OCI-LY3 (cell line): Measurements from ENCODE around the gene VWA2.

Experiments used
- H2AFZ ChIP-seq: fragments of 200-600, 300-600 bp; shearing (Covaris generic); 2 replicates; pipeline ENCODE4 v1.6.0; 2014; ENCODE audit warnings: antibody characterized with exemption, low read depth, low read length
- H3K27ac ChIP-seq: fragments of 200-600, 300-600 bp; sonication (generic); 2 replicates; pipeline ENCODE4 v1.5.1; 2014; ENCODE audit warnings: mild to moderate bottlenecking, low read length, moderate library complexity, mixed read lengths
- H3K27me3 ChIP-seq: fragments of 200-600, 300-600 bp; sonication (generic); 2 replicates; pipeline ENCODE4 v1.6.1; 2014; ENCODE audit warnings: low read depth, low read length, mixed read lengths
- H3K36me3 ChIP-seq: fragments of 200-600, 300-600 bp; sonication (generic); replicated peaks from 2 replicates; pipeline ENCODE3; 2014; ENCODE audit warnings: low read depth, low read length, mixed read lengths
- H3K4me1 ChIP-seq: fragments of 300-600, 200-600 bp; sonication (generic); 2 replicates; pipeline ENCODE4 v1.6.1; 2014; ENCODE audit warnings: low read length, mixed read lengths
- H3K4me2 ChIP-seq: fragments of 200-600, 300-600 bp; sonication (generic); 2 replicates; pipeline ENCODE4 v1.6.1; 2014; ENCODE audit warnings: low read length, mixed read lengths
- H3K4me3 ChIP-seq: fragments of 300-600, 200-600 bp; sonication (generic); 2 replicates; pipeline ENCODE4 v1.5.1; 2014; ENCODE audit warnings: antibody characterized with exemption, mild to moderate bottlenecking, low read length, moderate library complexity
- H3K79me2 ChIP-seq: fragments of 300-600, 200-600 bp; shearing (Covaris generic); 2 replicates; pipeline ENCODE4 v1.6.1; 2014; ENCODE audit warnings: mild to moderate bottlenecking, low read length, mixed read lengths
- H3K9ac ChIP-seq: fragments of 300-600, 200-600 bp; shearing (Covaris generic); 2 replicates; pipeline ENCODE4 v1.6.0; 2014; ENCODE audit warnings: mild to moderate bottlenecking, low read length, moderate library complexity
- H3K9me3 ChIP-seq: fragments of 200-600, 300-600 bp; shearing (Covaris generic); 2 replicates; pipeline ENCODE4 v1.6.1; 2014; ENCODE audit warnings: low read length, mixed read lengths; ENCODE audit not compliant: insufficient read depth
- H4K20me1 ChIP-seq: fragments of 200-600, 300-600 bp; sonication (generic); 2 replicates; pipeline ENCODE4 v1.6.1; 2016; ENCODE audit warnings: low read length, mixed read lengths; ENCODE audit not compliant: insufficient read depth
- EZH2phosphoT487 ChIP-seq: fragments of 200-600 bp; shearing (Covaris generic); IDR thresholded peaks from 2 replicates; pipeline ENCODE4 v1.6.1; 2018; ENCODE audit warnings: antibody characterized with exemption, mixed run types, low read depth
- TF ChIP-seq, protein P1 (sequence below): fragments of 200-600, 300-600 bp; sonication (generic); IDR thresholded peaks from 2 replicates; pipeline ENCODE4 v1.5.1; 2014; ENCODE audit warnings: antibody characterized with exemption, low read length, low read depth

The VWA2 gene

GRCh38 chr10:114212153-114212552 is 26.9 kb upstream of the VWA2 start:
- Histone ChIP-seq H3K79me2 (no peaks in the 10 kb centered on the region), H3K36me3 (no peaks in the 10 kb centered on the region), H3K27me3 (0 out of 2 replicates have a peak, but pooled peaks cover 15% of the 10 kb centered on the region), H3K4me2 (no peak overlapping the region), H2AFZ (no peak overlapping the region), H3K27ac (no peak overlapping the region), H3K4me1 (no peaks in the 10 kb centered on the region), H4K20me1 (no peaks in the 10 kb centered on the region), H3K9ac (no peak overlapping the region), H3K9me3 (no peaks in the 10 kb centered on the region), H3K4me3 (no peak overlapping the region)
- no peak for TF ChIP-seq EZH2phosphoT487
- TF ChIP-seq, protein P1, sequence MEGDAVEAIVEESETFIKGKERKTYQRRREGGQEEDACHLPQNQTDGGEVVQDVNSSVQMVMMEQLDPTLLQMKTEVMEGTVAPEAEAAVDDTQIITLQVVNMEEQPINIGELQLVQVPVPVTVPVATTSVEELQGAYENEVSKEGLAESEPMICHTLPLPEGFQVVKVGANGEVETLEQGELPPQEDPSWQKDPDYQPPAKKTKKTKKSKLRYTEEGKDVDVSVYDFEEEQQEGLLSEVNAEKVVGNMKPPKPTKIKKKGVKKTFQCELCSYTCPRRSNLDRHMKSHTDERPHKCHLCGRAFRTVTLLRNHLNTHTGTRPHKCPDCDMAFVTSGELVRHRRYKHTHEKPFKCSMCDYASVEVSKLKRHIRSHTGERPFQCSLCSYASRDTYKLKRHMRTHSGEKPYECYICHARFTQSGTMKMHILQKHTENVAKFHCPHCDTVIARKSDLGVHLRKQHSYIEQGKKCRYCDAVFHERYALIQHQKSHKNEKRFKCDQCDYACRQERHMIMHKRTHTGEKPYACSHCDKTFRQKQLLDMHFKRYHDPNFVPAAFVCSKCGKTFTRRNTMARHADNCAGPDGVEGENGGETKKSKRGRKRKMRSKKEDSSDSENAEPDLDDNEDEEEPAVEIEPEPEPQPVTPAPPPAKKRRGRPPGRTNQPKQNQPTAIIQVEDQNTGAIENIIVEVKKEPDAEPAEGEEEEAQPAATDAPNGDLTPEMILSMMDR, result no peak

DNA sequence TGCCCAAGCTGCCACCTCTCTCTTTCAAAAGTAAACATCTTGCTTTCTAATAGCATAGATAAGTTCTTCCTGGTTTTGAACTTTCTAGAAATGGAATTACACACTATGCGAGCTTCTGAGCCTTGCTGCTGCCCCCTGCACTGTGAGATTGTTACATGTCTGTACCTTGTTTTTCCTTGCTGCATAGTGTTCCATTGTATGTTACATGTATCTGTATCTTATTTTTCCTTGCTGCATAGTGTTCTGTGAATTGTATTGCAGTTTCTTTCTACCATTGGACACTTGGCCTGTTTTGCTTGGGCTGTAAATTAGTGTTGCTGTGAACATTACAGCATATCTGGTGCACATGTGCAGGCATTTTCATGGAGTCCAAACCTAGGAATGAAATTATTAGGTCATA is 24.0 kb upstream of the VWA2 start:
- H3K9me3 ChIP-seq, result no peaks in the 10 kb centered on the region
- H3K27me3 ChIP-seq, result peaks cover 23% of the 10 kb centered on the region; the same call in 1 of the 2 replicates
- no peaks in the 10 kb centered on the region for H4K20me1 ChIP-seq
- H3K79me2 ChIP-seq, result no peaks in the 10 kb centered on the region
- no peak overlapping the region for H2AFZ ChIP-seq
- no peak overlapping the region for H3K9ac ChIP-seq
- TF ChIP-seq, protein P1, result no peak
- TF ChIP-seq EZH2phosphoT487, result no peak
- H3K27ac ChIP-seq, result no peak overlapping the region
- H3K36me3 ChIP-seq, result no peaks in the 10 kb centered on the region
- no peak overlapping the region for H3K4me3 ChIP-seq
- no peak overlapping the region for H3K4me2 ChIP-seq
- H3K4me1 ChIP-seq, result no peaks in the 10 kb centered on the region

DNA sequence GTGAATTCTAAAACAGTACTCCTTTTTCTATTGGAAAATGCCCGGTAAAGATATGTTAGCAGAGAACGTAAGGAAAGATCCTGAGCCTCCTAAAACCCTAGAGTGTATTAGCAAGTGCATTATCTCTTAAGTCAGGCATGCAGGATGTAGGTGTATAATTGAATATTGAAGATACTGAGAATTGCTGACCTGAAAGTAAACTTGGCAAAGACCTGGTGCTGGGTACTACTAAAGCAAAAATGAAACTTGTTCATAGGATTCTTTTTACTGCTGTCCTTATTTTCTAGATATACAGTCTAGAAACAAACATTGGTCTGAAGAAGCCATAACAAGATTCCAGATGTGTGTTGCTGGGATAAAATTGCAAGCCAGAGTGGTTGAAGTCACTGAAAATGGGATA is 18.8 kb upstream of the VWA2 start:
- Histone ChIP-seq H3K9me3 (no peaks in the 10 kb centered on the region), H3K27me3 (peaks cover 14% of the 10 kb centered on the region; the same call in 1 of the 2 replicates), H3K4me3 (no peak overlapping the region), H3K9ac (no peak overlapping the region), H3K79me2 (no peaks in the 10 kb centered on the region), H3K4me1 (no peaks in the 10 kb centered on the region), H2AFZ (no peak overlapping the region), H3K27ac (no peak overlapping the region), H4K20me1 (no peaks in the 10 kb centered on the region), H3K4me2 (no peak overlapping the region), H3K36me3 (no peaks in the 10 kb centered on the region)
- TF ChIP-seq, protein P1, result no peak
- no peak for TF ChIP-seq EZH2phosphoT487

DNA sequence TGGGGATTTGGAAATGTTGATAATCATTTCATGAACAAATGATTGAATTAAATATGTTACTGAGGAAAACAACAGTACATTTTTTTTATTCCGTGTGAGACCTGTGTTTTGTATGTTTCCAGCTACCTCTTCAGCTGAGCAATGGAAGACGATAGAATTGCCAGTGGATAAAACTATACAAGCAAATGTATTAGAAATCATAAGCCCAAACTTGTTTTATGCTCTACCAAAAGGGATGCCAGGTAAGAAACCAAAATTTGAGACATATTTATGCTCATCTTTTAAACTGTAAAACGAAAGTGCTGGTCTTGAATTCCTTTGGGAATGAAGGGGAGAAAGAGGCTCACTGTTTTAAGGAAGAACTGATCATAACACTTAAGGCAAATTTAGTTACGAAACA is 17.8 kb upstream of the VWA2 start:
- Histone ChIP-seq H3K9ac (no peak overlapping the region), H3K36me3 (no peaks in the 10 kb centered on the region), H2AFZ (no peak overlapping the region), H3K27me3 (peaks cover 14% of the 10 kb centered on the region; the same call in 1 of the 2 replicates), H3K4me2 (no peak overlapping the region), H3K4me1 (no peaks in the 10 kb centered on the region), H3K9me3 (no peaks in the 10 kb centered on the region), H3K79me2 (no peaks in the 10 kb centered on the region), H3K27ac (no peak overlapping the region), H4K20me1 (no peaks in the 10 kb centered on the region), H3K4me3 (no peak overlapping the region)
- no peak for TF ChIP-seq EZH2phosphoT487
- TF ChIP-seq, protein P1, result no peak
